Anterior cingulate cortex (tissue), 58 donors: ENCODE results near the gene FGF23.
"Not testable (repeated sequence)": the region's sequence is repeated elsewhere in the genome, so short reads cannot be mapped to it uniquely, and the experiment has no call there.

Experiments used
- DNase-seq, 58 donors: peaks; one replicate each; lab custom pipeline; 2025; lab: John Stamatoyannopoulos, UW

FGF23 gene

GRCh38 chr12:4379405-4379804, at the start of gene FGF23:
Gene FGF23 (minus strand): TSS chr12:4379712. CDS start chr12:4379582, 130 bp downstream.
- no peak for DNase-seq

GRCh38 chr12:4424422-4424821, 44.9 kb upstream of the FGF23 start:
- no peak for DNase-seq

GRCh38 chr12:4423528-4424195, 44.1 kb upstream of the FGF23 start:
- DNase-seq, result no peak

- no peak for DNase-seq
These were observed 43.5 kb upstream of the FGF23 start for GRCh38 chr12:4422985-4423384.

GRCh38 chr12:4421590-4422031, 42.1 kb upstream of the FGF23 start:
- peak in 1 of 58 donors; percentile 33 for DNase-seq

- DNase-seq, result no peak
These were observed 40.7 kb upstream of the FGF23 start for GRCh38 chr12:4420138-4420670.

- DNase-seq, result no peak
These were observed 39.4 kb upstream of the FGF23 start for GRCh38 chr12:4418913-4419312.

GRCh38 chr12:4417936-4418335, 38.4 kb upstream of the FGF23 start:
- DNase-seq, result no peak

- DNase-seq, result peak in 2 of 58 donors; percentile 13 to 27
These were observed 37.9 kb upstream of the FGF23 start for GRCh38 chr12:4417455-4417854.

GRCh38 chr12:4416276-4416675, 36.8 kb upstream of the FGF23 start:
- DNase-seq, result no peak

- DNase-seq, result no peak
These were observed 33.0 kb upstream of the FGF23 start for GRCh38 chr12:4412465-4412864.

GRCh38 chr12:4412056-4412455, 32.5 kb upstream of the FGF23 start:
- DNase-seq, result no peak

GRCh38 chr12:4407136-4407535, 27.6 kb upstream of the FGF23 start:
- DNase-seq, result no peak

- not testable (repeated sequence) for DNase-seq
These were observed 25.5 kb upstream of the FGF23 start for GRCh38 chr12:4404877-4405637.

- no peak for DNase-seq
These were observed 23.5 kb upstream of the FGF23 start for GRCh38 chr12:4402996-4403395.

- DNase-seq, result no peak
These were observed 21.6 kb upstream of the FGF23 start for GRCh38 chr12:4401117-4401516.

GRCh38 chr12:4395818-4396217, 16.3 kb upstream of the FGF23 start:
- DNase-seq, result no peak

GRCh38 chr12:4393211-4393610, 13.7 kb upstream of the FGF23 start:
- DNase-seq, result no peak

- no peak for DNase-seq
These were observed 12.8 kb upstream of the FGF23 start for GRCh38 chr12:4392223-4392742.

- no peak for DNase-seq
These were observed 9.2 kb upstream of the FGF23 start for GRCh38 chr12:4388662-4389061.

GRCh38 chr12:4388032-4388431, 8.5 kb upstream of the FGF23 start:
- no peak for DNase-seq

- no peak for DNase-seq
These were observed 8.1 kb upstream of the FGF23 start for GRCh38 chr12:4387607-4388006.
